AG04449 (cell line): ENCODE measurements around the gene LTBP4.
A peak's percentile ranks its signal among the peaks of the same experiment; 100 is the strongest.

Experiments used
- CTCF ChIA-PET: fragments of 350-600 bp; formaldehyde crosslinking; extraction: SDS; loops from one replicate; lab custom pipeline; 2021; ENCODE audit warnings: antibody characterized with exemption; lab: Yijun Ruan, JAX
- POLR2A ChIA-PET: fragments of 400-600, 350-600 bp; formaldehyde crosslinking; extraction: SDS; loops from one replicate; lab custom pipeline; 2020; ENCODE audit warnings: antibody characterized with exemption, inconsistent platforms; lab: Yijun Ruan, JAX
- DNase-seq: peaks from one replicate; pipeline ENCODE4 v3.0.0-alpha.2; 2010; ENCODE audit warnings: low read depth, low spot score
- H3K4me3 ChIP-seq: 2 replicates; pipeline ENCODE4 v1.5.1; 2011; ENCODE audit warnings: low read depth, mild to moderate bottlenecking, control low read depth, low read length
- CTCF ChIP-seq: IDR thresholded peaks from one replicate; pipeline ENCODE4 v1.5.1; 2011; ENCODE audit warnings: mild to moderate bottlenecking, moderate library complexity, low read length, control low read depth, inconsistent platforms; ENCODE audit not compliant: insufficient read depth; ENCODE audit errors: missing control alignments

The LTBP4 gene

GRCh38 chr19:40662925-40663694 lies 61.9 kb downstream of the LTBP4 start:
- POLR2A ChIA-PET: interaction anchor here (0.6 to 1.4 kb wide), 5 partner anchors 8 to 53 kb away, joined by 3 read pairs; no protein-coding TSS in a partner anchor
- peak; percentile 94 for TF ChIP-seq CTCF
- H3K4me3 ChIP-seq: peak overlapping the region; percentile 68
- DNase-seq: no peak
- CTCF ChIA-PET: interaction anchor here (0.6 to 5.9 kb wide), 33 partner anchors 8 to 485 kb away, joined by 3 to 58 read pairs (median 4); partner anchors contain the start of genes COQ8B, EGLN2, ITPKC and RAB4B

- ChIA-PET POLR2A (interaction anchor here (0.5 to 1.4 kb wide), 6 partner anchors 9 to 52 kb away, joined by 3 read pairs; no protein-coding TSS in a partner anchor), CTCF (interaction anchor here (0.6 to 5.9 kb wide), 31 partner anchors 9 to 484 kb away, joined by 3 to 58 read pairs (median 4); partner anchors contain the start of genes COQ8B, EGLN2, ITPKC and RAB4B)
- TF ChIP-seq CTCF: no peak
- peak overlapping the region; percentile 68 for H3K4me3 ChIP-seq
- no peak for DNase-seq
These were observed 62.8 kb downstream of the LTBP4 start for GRCh38 chr19:40663695-40664692.

GRCh38 chr19:40666803-40667438 lies 65.8 kb downstream of the LTBP4 start:
- no peak overlapping the region for H3K4me3 ChIP-seq
- no peak for TF ChIP-seq CTCF
- POLR2A ChIA-PET: no interaction called here
- CTCF ChIA-PET: no interaction called here
- no peak for DNase-seq

GRCh38 chr19:40667602-40668001 lies 66.4 kb downstream of the LTBP4 start:
- TF ChIP-seq CTCF: no peak
- H3K4me3 ChIP-seq: no peak overlapping the region
- CTCF ChIA-PET: no interaction called here
- POLR2A ChIA-PET: no interaction called here
- DNase-seq: no peak

- TF ChIP-seq CTCF: no peak
- no peak for DNase-seq
- no peak overlapping the region for H3K4me3 ChIP-seq
- ChIA-PET CTCF (no interaction called here), POLR2A (no interaction called here)
These were observed 67.9 kb downstream of the LTBP4 start for GRCh38 chr19:40668991-40669614.
